Uterus (tissue), 2 donors: ENCODE results near the gene FAM234A.

Experiments
- POLR2A ChIP-seq, 2 donors: fragments of 450-650 bp; IDR thresholded peaks; one replicate each; pipeline ENCODE4 v1.6.1; 2016; ENCODE audit warnings: antibody characterized with exemption in 2 of 2, mild to moderate bottlenecking in 1 of 2, moderate library complexity in 1 of 2
- TF ChIP-seq, protein P1 (sequence below), 4 experiments: fragments of 200-600 bp in 2 of 4; fragments of 450-650 bp in 2 of 4; sonication (generic) in 2 of 4; IDR thresholded peaks; one replicate each; pipeline ENCODE4 v1.5.1; 2016 to 2019; ENCODE audit warnings: antibody characterized with exemption in 4 of 4, mild to moderate bottlenecking in 2 of 4, moderate library complexity in 1 of 4

DNA sequence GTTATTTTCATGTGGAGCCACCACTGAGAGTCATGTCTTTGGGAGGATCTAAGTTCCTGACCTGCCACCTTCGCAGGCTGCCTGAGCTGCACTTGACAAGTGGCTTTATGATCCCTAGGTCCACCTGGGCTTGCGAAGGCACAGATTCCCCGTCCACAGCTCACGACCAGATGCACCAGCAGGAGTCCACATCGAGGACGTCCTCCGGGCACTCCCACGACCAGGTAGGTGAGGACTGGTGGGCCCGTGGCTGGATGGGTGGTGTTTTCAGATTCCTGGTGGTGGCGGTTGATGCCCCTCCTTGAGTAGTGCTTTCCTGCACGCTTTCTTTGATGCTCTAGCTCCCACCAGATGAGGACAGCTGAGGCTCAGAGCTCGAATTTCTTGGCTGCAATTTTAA lies 14.8 kb downstream of the FAM234A start:
- TF ChIP-seq, protein P1, sequence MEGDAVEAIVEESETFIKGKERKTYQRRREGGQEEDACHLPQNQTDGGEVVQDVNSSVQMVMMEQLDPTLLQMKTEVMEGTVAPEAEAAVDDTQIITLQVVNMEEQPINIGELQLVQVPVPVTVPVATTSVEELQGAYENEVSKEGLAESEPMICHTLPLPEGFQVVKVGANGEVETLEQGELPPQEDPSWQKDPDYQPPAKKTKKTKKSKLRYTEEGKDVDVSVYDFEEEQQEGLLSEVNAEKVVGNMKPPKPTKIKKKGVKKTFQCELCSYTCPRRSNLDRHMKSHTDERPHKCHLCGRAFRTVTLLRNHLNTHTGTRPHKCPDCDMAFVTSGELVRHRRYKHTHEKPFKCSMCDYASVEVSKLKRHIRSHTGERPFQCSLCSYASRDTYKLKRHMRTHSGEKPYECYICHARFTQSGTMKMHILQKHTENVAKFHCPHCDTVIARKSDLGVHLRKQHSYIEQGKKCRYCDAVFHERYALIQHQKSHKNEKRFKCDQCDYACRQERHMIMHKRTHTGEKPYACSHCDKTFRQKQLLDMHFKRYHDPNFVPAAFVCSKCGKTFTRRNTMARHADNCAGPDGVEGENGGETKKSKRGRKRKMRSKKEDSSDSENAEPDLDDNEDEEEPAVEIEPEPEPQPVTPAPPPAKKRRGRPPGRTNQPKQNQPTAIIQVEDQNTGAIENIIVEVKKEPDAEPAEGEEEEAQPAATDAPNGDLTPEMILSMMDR (IDR thresholded peaks at IDR 0.05), result no peak
- no peak for TF ChIP-seq POLR2A (IDR thresholded peaks at IDR 0.05)
